Keratinocyte (primary cell): ENCODE results near the gene EEF1AKMT1.

Experiments
- EZH2 ChIP-seq: IDR thresholded peaks from one replicate; pipeline ENCODE4 v1.6.1; 2012; ENCODE audit warnings: inconsistent platforms, mild to moderate bottlenecking, low read length, moderate library complexity
- TF ChIP-seq, protein P1 (sequence below), 3 experiments: IDR thresholded peaks in 1 of 3; conservative IDR thresholded peaks in 1 of 3; optimal IDR thresholded peaks in 1 of 3; 2 replicates in 2 of 3; 3 replicates in 1 of 3; pipeline versions ENCODE3 to v1.5.1; 2011; ENCODE audit warnings: low read length in 3 of 3, mild to moderate bottlenecking in 3 of 3, moderate library complexity in 2 of 3, control low read depth in 1 of 3, inconsistent platforms in 1 of 3; ENCODE audit not compliant: insufficient read depth in 2 of 3; ENCODE audit errors: extremely low read depth in 1 of 3

DNA sequence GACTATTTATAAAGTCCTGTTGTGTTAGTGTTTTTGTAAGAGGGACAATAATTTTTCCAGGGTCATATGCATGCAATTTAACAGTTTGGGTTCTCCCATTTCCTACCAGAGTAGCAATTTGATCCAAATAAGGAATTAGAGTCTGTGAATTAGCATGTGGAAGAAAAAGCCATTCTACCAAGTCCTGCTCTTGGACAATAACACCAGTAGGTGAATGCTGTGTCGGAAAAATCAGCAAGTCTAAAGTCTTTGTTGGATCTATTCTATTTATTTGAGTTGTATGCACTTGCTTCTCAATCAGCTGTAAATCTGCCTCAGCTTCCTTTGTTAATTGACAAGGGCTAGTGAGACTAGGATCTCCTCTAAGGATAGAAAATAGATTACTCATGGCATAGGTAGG is 91.7 kb downstream of the EEF1AKMT1 start:
- TF ChIP-seq, protein P1, sequence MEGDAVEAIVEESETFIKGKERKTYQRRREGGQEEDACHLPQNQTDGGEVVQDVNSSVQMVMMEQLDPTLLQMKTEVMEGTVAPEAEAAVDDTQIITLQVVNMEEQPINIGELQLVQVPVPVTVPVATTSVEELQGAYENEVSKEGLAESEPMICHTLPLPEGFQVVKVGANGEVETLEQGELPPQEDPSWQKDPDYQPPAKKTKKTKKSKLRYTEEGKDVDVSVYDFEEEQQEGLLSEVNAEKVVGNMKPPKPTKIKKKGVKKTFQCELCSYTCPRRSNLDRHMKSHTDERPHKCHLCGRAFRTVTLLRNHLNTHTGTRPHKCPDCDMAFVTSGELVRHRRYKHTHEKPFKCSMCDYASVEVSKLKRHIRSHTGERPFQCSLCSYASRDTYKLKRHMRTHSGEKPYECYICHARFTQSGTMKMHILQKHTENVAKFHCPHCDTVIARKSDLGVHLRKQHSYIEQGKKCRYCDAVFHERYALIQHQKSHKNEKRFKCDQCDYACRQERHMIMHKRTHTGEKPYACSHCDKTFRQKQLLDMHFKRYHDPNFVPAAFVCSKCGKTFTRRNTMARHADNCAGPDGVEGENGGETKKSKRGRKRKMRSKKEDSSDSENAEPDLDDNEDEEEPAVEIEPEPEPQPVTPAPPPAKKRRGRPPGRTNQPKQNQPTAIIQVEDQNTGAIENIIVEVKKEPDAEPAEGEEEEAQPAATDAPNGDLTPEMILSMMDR (optimal IDR thresholded peaks at IDR 0.05 in 1 of 3, IDR thresholded peaks at IDR 0.05 in 1 of 3, conservative IDR thresholded peaks at IDR 0.05 in 1 of 3; ENCODE audit: extremely low read depth in 1 of 3, insufficient read depth in 2 of 3, low read length in 3 of 3) = no peak
- TF ChIP-seq EZH2 = no peak
